Measurements from ENCODE around the gene ALPG.
"Not testable (repeated sequence)": the region's sequence is repeated elsewhere in the genome, so short reads cannot be mapped to it uniquely, and the experiment has no call there.

ALPG gene

GRCh38 chr2:232398293-232399034, 8.2 kb upstream of the ALPG start:
- DNase-seq (ENCODE audit: low read depth), result no peak

- no peak for DNase-seq (ENCODE audit: low read depth)
Measured at GRCh38 chr2:232400256-232401015, 6.2 kb upstream of the ALPG start.

- DNase-seq (ENCODE audit: low read depth), result no peak
Measured at GRCh38 chr2:232402518-232402917, 4.1 kb upstream of the ALPG start.

DNA sequence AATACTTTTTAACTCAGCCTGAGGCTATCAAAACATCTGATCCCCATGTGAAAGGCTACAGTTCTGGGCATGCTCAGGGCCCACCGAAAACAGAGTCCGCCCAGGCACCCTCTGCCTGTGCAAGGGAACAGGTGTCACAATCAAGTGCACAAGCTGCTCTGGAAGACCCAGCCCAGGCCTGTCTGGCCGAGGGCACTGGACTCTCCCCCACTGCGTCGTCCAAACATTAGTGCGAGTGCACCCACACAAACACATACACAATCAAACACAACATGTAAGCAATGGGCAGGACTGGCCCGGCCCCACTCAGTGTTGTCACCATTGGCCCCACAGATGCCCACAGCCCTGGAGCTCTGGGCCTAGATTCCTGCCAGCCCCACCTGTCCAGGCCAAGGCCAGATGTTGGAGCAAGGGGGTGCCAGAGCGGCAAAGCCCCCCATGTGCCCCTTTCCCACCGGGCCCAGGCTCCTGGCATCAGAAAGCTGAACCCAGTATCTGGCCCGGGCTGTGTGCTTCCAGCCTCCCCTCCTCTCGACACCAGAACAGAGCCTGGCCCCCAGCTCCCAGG, 617 bp upstream of the ALPG start:
- no peak for DNase-seq (ENCODE audit: low read depth)

- not testable (repeated sequence) for DNase-seq (ENCODE audit: low read depth)
Measured at GRCh38 chr2:232407428-232408150, 945 bp downstream of the ALPG start.

DNA sequence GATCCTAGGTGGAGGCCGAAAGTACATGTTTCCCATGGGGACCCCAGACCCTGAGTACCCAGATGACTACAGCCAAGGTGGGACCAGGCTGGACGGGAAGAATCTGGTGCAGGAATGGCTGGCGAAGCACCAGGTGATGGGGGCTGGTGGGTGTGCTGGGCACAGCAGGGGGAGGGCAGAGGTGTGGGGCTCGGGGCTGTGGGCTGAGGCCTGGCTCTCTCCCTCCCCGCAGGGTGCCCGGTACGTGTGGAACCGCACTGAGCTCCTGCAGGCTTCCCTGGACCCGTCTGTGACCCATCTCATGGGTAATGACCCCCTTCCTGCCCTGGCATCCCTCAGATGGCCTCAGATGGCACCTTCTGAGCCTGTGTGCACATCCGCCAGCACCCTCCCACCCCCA, 1.6 kb downstream of the ALPG start:
- DNase-seq (ENCODE audit: low read depth), result not testable (repeated sequence)

DNA sequence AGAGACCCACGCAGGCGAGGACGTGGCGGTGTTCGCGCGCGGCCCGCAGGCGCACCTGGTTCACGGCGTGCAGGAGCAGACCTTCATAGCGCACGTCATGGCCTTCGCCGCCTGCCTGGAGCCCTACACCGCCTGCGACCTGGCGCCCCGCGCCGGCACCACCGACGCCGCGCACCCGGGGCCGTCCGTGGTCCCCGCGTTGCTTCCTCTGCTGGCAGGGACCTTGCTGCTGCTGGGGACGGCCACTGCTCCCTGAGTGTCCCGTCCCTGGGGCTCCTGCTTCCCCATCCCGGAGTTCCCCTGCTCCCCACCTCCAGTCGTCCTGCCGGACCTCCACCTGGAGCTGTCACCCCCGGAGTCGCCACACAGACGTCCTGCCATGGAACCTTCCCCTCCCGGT, 3.0 kb downstream of the ALPG start:
- not testable (repeated sequence) for DNase-seq (ENCODE audit: low read depth)

GRCh38 chr2:232410238-232410900, 3.7 kb downstream of the ALPG start:
- DNase-seq (ENCODE audit: low read depth), result no peak

DNA sequence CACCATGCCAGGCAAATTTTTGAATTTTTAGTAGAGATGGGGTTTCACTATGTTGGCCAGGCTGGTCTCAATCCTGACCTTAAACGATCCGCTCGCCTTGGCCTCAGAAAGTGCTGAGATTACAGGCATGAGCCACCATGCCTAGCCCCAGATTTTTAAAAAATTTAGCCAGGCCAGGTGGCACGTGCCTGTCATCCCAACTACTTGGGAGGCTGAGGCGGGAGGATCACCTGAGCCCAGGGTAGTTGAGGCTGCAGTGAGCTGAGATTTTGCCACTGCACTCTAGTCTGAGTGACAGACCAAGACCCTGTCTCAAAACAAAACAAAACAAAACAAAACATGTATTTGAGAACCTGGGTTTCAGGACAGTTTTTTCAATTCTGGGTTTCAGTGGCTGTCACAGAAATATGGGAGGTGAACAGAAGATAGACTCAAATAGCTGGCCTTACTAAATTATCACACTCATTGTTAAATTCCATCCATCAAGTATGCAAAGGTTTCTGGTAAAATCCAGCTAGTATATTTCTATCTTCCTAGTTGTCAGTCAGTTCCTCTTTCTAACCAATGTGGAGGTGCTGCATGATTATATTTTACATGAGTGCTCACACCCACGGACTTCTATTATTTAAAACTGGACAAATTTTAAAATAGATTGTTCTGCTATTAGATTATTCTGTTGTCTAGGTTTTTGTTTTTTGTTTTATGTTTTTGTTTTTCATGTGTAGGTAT, 5.4 kb downstream of the ALPG start:
- DNase-seq (ENCODE audit: low read depth), result no peak

DNA sequence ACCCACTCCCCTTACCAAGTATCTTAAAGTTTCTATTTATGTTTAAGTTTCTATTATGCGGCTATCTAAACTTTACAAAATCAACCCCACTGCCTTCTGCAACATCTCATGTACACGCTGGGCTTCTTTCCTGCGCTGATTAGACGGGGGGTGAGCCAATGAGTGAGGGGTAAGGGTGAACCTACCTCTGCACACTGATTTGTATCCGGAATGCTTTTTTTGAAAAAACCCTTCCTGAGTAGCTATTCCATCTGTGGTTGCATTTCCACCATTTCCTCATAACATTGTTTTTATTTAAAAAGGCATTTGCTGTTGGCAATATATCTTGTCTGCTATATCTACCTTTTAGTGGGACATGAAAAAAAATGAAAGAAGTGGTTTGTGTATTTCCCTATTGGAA, 6.3 kb downstream of the ALPG start:
- no peak for DNase-seq (ENCODE audit: low read depth)

DNA sequence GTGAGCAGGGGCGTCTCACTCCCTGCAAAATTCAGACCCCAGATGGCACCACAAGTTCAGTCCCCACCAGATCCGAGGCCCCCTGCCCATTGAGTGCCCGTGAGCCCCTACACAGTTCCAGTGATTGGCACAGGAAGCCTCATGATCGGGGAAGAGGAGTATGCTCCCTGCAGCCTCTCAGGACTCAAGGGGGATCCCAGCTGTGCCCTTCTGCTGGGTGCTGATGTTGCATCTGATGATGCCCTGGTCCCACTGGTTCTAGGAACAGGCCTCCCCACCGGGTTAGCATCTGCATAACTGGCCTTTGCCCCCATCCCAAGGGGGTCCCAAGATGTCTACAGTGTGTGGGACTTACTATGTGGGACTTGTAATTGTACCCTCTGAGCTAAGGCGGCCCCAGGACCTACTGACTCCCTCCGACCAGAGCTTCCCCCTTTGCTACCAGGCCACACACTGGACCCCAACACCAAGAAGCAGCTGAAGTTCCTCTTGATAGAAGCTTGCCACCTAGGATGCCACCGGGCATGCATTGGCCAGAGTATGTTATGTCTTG, 8.6 kb downstream of the ALPG start:
- no peak for DNase-seq (ENCODE audit: low read depth)

DNA sequence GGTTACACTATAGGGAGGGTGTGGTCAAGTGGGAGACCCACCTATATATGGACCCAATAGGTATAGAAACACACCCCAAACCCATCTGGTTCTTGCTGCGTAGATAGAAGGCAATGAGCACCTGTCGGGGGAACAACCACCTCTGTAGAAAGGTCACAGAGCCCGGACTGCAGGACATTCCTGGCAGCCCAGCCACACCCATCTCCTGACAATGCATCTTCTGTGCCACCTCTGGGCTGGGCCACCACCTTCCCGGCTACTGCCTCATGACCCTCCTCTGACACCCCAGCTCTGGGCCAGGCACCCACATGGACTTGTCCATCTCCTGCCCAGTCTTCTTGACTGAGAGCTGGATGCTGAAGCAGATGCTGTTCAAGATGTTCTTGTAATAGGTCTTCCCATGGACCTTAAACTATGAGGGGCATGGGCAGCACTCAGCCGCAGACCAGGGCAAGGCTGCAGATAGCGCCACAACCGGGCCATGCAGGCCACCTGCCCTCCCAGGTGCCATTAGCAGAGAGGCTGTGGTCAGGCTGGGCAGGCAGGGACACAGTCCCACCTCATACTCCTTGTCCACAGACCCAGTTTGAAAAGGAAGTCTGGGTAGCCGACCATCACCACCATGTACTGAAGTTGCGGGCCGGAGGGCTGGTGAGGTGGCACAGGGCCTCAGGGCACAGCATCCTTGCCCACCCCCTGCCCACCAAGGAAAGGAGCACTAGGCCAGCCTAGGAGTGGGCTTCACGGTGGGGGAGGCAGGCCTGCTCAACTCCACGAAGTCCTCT, 9.3 kb downstream of the ALPG start:
- no peak for DNase-seq (ENCODE audit: low read depth)

GRCh38 chr2:232416521-232417470, 10.2 kb downstream of the ALPG start:
- no peak for DNase-seq (ENCODE audit: low read depth)

DNA sequence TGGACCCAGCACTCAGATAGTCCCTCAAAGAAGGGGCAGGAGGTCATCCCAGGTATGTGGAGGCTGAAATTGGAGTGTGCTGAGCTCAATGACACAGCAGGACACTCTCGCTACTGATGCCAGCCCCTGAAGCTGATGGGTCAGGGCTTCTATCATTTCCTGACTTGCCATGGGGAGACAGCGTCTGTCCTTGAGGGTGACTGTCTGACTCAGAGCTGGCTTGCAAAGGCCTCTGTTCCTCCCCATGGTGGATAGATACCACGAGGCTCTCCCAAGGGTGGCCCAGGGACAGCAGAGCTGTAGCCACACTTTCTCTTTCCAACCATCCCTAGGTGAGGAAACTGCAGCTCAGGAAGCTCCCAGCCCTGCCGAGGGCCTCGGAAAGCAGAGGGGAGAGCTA, 10.8 kb downstream of the ALPG start:
- no peak for DNase-seq (ENCODE audit: low read depth)

GRCh38 chr2:232418056-232418455, 11.4 kb downstream of the ALPG start:
- no peak for DNase-seq (ENCODE audit: low read depth)

DNA sequence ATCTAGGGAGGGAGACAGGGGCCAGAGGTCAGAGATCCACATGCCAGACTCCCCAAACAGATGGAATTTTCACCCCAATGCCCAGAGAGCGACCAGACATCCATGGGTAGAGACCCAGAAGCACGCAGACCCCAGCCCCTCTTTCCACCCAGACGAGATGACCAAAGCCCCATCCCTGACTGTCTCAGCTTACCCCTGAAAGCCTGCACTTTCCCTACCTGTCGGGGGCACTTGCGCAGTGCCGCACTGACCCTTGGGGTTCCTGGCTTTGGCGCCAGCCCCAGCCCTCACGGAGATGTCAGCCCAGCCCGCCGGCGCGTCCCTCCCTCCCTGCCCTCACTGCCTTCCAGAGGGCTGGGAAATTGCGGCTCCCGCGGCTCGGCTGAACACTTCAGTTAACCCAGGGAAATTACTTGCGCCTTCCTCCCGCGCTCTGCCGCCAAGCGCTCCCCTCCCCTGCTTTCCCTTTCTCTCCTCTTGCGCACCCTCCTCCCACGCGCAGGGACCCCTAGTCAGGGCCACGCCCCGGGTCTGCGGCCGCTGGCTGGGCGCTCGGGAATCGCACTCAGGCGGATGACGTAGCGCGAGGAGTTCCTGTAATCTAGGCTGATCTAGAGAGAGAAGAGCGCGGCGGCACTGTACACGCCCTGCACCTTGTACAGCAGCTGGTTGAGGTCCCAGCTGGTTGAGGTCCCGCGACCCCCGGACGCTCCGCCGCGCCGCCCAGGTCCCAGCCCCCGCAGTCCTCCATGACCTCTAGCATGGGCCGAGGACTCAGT, 12.0 kb downstream of the ALPG start:
- no peak for DNase-seq (ENCODE audit: low read depth)

DNA sequence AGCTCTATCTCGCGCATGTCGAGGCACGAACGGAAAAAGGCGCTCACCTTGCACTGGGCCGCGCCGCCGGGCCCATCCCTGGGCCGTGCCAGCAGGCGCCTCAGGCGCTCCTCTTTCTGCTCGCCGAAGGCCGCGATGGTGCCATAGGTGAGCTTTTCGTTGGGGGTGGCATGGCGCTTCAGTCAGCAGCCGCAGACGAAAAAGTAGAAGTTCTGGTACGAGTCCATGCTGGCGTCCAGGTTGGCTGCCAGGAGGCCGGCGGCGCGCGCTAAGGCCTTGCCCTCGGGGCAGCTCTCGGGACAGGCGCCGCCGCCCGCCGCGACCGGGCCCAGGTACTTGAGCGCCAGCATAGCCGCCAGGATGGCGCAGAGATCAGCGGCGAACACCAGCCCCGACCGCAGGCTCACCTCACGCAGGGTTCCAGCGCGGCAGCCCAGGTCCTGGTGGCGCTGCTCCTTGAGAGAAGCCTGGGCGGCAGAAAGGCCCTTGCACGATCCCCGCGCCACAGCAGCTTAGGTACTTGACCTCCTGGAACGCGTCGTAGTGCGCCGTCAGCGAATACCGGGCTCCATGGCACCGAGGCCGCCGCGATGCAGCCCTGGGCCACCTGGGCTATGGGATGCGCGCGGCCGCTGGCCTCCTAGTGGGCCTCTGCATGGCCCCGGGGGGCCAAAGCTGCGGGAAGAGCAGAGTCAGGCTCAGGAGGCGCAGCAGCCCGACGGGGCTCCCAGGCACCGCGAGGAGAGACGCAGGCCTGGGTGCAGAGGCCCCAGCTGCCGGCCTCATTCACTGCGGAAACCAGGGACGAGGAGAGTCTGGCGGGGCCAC, 12.8 kb downstream of the ALPG start:
- no peak for DNase-seq (ENCODE audit: low read depth)
